ENCODE results near the gene PNMA6A. TPM values are rescaled to one million over a fixed set of nuclear protein-coding genes. Genes with fewer than 3 reads are reported as not detected.

PNMA6A gene
- total and polyA plus RNA-seq, 9 of the 15 experiments (the other 6 are each of a cell fraction or from before 2014, with no cell fraction given), result 0.10 to 6.9 (median 1.3) TPM

GRCh38 chrX:153074935-153075334, 2.7 kb downstream of the PNMA6A start:
- ATAC-seq (no peak), FAIRE-seq (no peak), DNase-seq (ENCODE audit: extremely low read depth in 1 of 4, low spot score in 3 of 4) (no peak)
- H3K9me1 ChIP-seq (ENCODE audit: control insufficient read depth, insufficient read depth, low read length), result no peaks in the 10 kb centered on the region
- no peak overlapping the region for H2AFZ ChIP-seq (ENCODE audit: low read depth, low read length)
- H3K9ac ChIP-seq (ENCODE audit: insufficient read depth in 1 of 2, low read depth in 2 of 2, low read length in 2 of 2), result no peak overlapping the region
- ChIA-PET POLR2A (interaction anchor here (0.6 kb wide), 1 partner anchor 19 kb away, joined by 3 read pairs; no protein-coding TSS in a partner anchor), CTCF (ENCODE audit: low intra/inter-chr PET ratio) (interaction anchor here (0.6 kb wide), 2 partner anchors 246 to 364 kb away, joined by 3 to 4 read pairs; partner anchors contain the start of gene PNMA6F)
- H3K36me3 ChIP-seq (ENCODE audit: control insufficient read depth, insufficient read depth, low read length), result no peaks in the 10 kb centered on the region
- no peak overlapping the region for H3K4me2 ChIP-seq (ENCODE audit: insufficient read depth, low read length)
- H3K4me1 ChIP-seq (replicated peaks in 1 of 2; ENCODE audit: control insufficient read depth in 2 of 2, insufficient read depth in 2 of 2, low read length in 2 of 2), result peaks cover 0 to 12% of the 10 kb centered on the region in 2 experiments; a peak in 2 of 5 replicates
- no peak overlapping the region for H3K27ac ChIP-seq (ENCODE audit: extremely low read depth, low read depth, low read length)
- no peaks in the 10 kb centered on the region for H3K79me2 ChIP-seq (ENCODE audit: control insufficient read depth, insufficient read depth, low read length)
- 66% methylated on average over 7 of the region's 11 CpGs for WGBS (ENCODE audit: insufficient coverage, low coverage, missing lambda C conversion rate)
- no TSS peak for BruUV-seq (replicated peaks)
- H3K9me3 ChIP-seq (replicated peaks; ENCODE audit: control insufficient read depth, insufficient read depth, low read depth, low read length), result no peaks in the 10 kb centered on the region
- intact Hi-C loops (cut with micrococcal nuclease), result no loop called here
- H3K27me3 ChIP-seq (ENCODE audit: control insufficient read depth in 2 of 2, insufficient read depth in 2 of 2, low read length in 2 of 2), result no peaks in the 10 kb centered on the region
- in situ Hi-C loops (cut with MboI), result no loop called here
- no peak overlapping the region for H3K4me3 ChIP-seq
- no peaks in the 10 kb centered on the region for H4K20me1 ChIP-seq (replicated peaks; ENCODE audit: control insufficient read depth, insufficient read depth, low read length)
- no peak for TF ChIP-seq DACH1 (IDR thresholded peaks at IDR 0.05; ENCODE audit: partially characterized antibody)
- no peak for TF ChIP-seq MYBL2 (IDR thresholded peaks at IDR 0.05; ENCODE audit: low read depth)
- TF ChIP-seq MYBL2 (CRISPR knock-in tag; IDR thresholded peaks at IDR 0.05; ENCODE audit: borderline replicate concordance), result no peak
- no peak for TF ChIP-seq TFE3 (CRISPR knock-in tag; IDR thresholded peaks at IDR 0.05)
- TF ChIP-seq ZNF224 (CRISPR knock-in tag; IDR thresholded peaks at IDR 0.05), result no peak
- TF ChIP-seq TEAD4 (IDR thresholded peaks at IDR 0.05; ENCODE audit: low read length), result no peak
- TF ChIP-seq TEAD4 (CRISPR knock-in tag; IDR thresholded peaks at IDR 0.05; ENCODE audit: borderline replicate concordance), result no peak
- TF ChIP-seq CHD2 (IDR thresholded peaks at IDR 0.05; ENCODE audit: low read depth, low read length), result no peak
- TF ChIP-seq PBX2 (CRISPR knock-in tag; IDR thresholded peaks at IDR 0.05; ENCODE audit: low read depth), result no peak
- no peak for TF ChIP-seq PBX2 (tag; conservative IDR thresholded peaks at IDR 0.05; ENCODE audit: low read depth)
- TF ChIP-seq ARID1B (IDR thresholded peaks at IDR 0.05), result no peak
- TF ChIP-seq ZNF668 (CRISPR knock-in tag; IDR thresholded peaks at IDR 0.05), result no peak
- TF ChIP-seq SREBF1 (IDR thresholded peaks at IDR 0.05; ENCODE audit: borderline replicate concordance, low read depth, low read length), result no peak
- no peak for TF ChIP-seq E2F4 (CRISPR knock-in tag; IDR thresholded peaks at IDR 0.05; ENCODE audit: low read depth)
- TF ChIP-seq PHB (CRISPR knock-in tag; IDR thresholded peaks at IDR 0.05), result no peak
- TF ChIP-seq NR4A1 (CRISPR knock-in tag; IDR thresholded peaks at IDR 0.05), result no peak
- TF ChIP-seq NR4A1 (tag; IDR thresholded peaks at IDR 0.05), result no peak
- no peak for TF ChIP-seq SIX5 (IDR thresholded peaks at IDR 0.05; ENCODE audit: borderline replicate concordance in 1 of 2, insufficient read depth in 1 of 2, low read depth in 1 of 2, low read length in 2 of 2)
